NT2/D1 (cell line): Measurements from ENCODE around the gene MYL2.

Experiments used
- SUZ12 ChIP-seq: IDR thresholded peaks from 2 replicates; pipeline ENCODE4 v1.6.1; 2011; ENCODE audit not compliant: insufficient read length, insufficient read depth; ENCODE audit errors: extremely low read depth
- YY1 ChIP-seq: IDR thresholded peaks from 2 replicates; pipeline ENCODE4 v1.6.1; 2011; ENCODE audit not compliant: insufficient read length, insufficient read depth
- ZNF274 ChIP-seq: IDR thresholded peaks from 2 replicates; pipeline ENCODE4 v1.6.1; 2011; ENCODE audit warnings: mild to moderate bottlenecking, low read depth, low read length

GRCh38 chr12:110862329-110862728, 58.0 kb downstream of the MYL2 start:
- TF ChIP-seq ZNF274 (no peak), YY1 (no peak), SUZ12 (no peak)
